Measurements from ENCODE around the gene SGCD. TPM values are rescaled to one million over a fixed set of nuclear protein-coding genes. Genes with fewer than 3 reads are reported as not detected.
A peak's percentile ranks its signal among the peaks of the same experiment; 100 is the strongest.

SGCD gene
- total and polyA plus RNA-seq, 12 donors: 1.0 to 30.4 (median 9.4) TPM

DNA sequence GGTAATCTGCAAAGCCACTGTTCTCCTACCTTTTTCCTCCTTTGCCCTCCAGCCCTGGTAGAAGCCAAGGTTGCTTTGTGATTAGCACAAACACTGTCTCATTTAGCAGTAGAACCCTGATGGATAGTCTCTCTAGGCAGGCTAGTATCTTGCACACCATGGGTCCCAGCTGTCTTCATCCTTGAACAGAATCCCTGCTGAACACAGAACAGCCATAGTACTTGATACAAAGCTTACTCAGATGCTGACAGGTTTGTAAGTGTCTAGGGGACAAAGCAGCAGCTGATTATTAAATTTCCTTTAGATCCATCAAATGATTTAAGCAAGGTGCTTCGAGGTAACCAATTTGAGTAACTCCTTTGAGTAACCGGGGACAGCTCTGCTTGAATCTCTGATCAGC is 359.4 kb downstream of the SGCD start:
- Histone ChIP-seq H3K9me3 (replicated peaks in 1 of 3) (no peaks in the 10 kb centered on the region), H3K36me3 (replicated peaks in 1 of 2) (no peaks in the 10 kb centered on the region), H3K4me3 (no peak overlapping the region), H3K4me1 (replicated peaks in 1 of 2) (no peaks in the 10 kb centered on the region), H3K27me3 (no peaks in the 10 kb centered on the region), H3K27ac (no peak overlapping the region)
- 55 to 68% (median 64%) methylated on average over 2 of the region's 2 CpGs for WGBS, 4 donors
- TF ChIP-seq, protein P1, sequence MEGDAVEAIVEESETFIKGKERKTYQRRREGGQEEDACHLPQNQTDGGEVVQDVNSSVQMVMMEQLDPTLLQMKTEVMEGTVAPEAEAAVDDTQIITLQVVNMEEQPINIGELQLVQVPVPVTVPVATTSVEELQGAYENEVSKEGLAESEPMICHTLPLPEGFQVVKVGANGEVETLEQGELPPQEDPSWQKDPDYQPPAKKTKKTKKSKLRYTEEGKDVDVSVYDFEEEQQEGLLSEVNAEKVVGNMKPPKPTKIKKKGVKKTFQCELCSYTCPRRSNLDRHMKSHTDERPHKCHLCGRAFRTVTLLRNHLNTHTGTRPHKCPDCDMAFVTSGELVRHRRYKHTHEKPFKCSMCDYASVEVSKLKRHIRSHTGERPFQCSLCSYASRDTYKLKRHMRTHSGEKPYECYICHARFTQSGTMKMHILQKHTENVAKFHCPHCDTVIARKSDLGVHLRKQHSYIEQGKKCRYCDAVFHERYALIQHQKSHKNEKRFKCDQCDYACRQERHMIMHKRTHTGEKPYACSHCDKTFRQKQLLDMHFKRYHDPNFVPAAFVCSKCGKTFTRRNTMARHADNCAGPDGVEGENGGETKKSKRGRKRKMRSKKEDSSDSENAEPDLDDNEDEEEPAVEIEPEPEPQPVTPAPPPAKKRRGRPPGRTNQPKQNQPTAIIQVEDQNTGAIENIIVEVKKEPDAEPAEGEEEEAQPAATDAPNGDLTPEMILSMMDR (IDR thresholded peaks at IDR 0.05): no peak
- TF ChIP-seq POLR2A (IDR thresholded peaks at IDR 0.05): no peak
- intact Hi-C loops (cut with DNase I): no loop called here
- DNase-seq: no peak

DNA sequence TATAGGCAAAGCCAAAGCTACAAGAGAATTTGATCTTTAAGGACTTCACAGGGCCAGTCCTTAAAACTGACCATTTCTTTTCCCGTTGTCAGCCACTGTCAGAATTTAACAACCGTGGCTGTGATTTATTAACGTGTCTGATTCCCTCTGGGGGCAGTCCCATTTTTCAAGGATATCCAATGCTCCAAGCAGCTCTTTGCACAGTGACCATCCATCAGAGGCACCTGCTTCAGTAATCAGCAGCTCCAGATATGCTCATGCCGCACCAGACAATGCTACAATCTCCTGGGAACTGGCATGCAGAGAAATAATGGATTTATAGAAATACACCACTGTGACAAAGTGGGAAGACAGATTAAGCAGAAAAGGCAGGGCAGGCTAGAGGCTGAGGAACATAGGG is 359.8 kb downstream of the SGCD start:
- H3K36me3 ChIP-seq (replicated peaks in 1 of 2): no peaks in the 10 kb centered on the region
- no peak overlapping the region for H3K4me3 ChIP-seq
- H3K27ac ChIP-seq: no peak overlapping the region
- intact Hi-C loops (cut with DNase I): no loop called here
- no peaks in the 10 kb centered on the region for H3K9me3 ChIP-seq (replicated peaks in 1 of 3)
- no peaks in the 10 kb centered on the region for H3K27me3 ChIP-seq
- TF ChIP-seq, protein P1 (IDR thresholded peaks at IDR 0.05): no peak
- no peak for TF ChIP-seq POLR2A (IDR thresholded peaks at IDR 0.05)
- peak in 1 of 7 donors; percentile 0 for DNase-seq
- no peaks in the 10 kb centered on the region for H3K4me1 ChIP-seq (replicated peaks in 1 of 2)
- 21 to 32% (median 27%) methylated on average over 4 of the region's 4 CpGs for WGBS, 4 donors

DNA sequence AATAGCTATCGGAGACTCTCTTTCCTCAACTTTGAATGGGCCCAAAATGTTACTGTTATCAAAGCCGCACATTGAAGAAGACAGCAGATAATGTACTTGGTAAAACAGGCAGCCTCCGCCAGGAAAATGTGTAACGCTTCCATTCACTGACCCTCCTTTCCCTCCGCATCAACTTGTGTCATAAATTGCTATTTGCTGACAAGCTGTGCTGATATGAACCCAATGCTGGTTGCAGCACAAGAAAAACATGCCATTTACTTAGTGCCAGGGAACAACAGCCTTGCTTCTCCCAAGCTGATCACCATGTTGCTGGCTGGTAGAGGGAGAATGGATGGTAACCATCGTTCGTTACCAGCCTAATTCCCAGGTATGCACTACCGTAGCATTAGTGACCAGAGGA is 360.6 kb downstream of the SGCD start:
- TF ChIP-seq, protein P1 (IDR thresholded peaks at IDR 0.05): no peak
- no peak for TF ChIP-seq POLR2A (IDR thresholded peaks at IDR 0.05)
- no peaks in the 10 kb centered on the region for H3K4me1 ChIP-seq (replicated peaks in 1 of 2)
- no peaks in the 10 kb centered on the region for H3K36me3 ChIP-seq (replicated peaks in 1 of 2)
- no peaks in the 10 kb centered on the region for H3K27me3 ChIP-seq
- no peaks in the 10 kb centered on the region for H3K9me3 ChIP-seq (replicated peaks in 1 of 3)
- WGBS, 4 donors: 74 to 83% (median 75%) methylated on average over 8 of the region's 8 CpGs
- no peak overlapping the region for H3K27ac ChIP-seq
- intact Hi-C loops (cut with DNase I): no loop called here
- no peak overlapping the region for H3K4me3 ChIP-seq
- no peak for DNase-seq

DNA sequence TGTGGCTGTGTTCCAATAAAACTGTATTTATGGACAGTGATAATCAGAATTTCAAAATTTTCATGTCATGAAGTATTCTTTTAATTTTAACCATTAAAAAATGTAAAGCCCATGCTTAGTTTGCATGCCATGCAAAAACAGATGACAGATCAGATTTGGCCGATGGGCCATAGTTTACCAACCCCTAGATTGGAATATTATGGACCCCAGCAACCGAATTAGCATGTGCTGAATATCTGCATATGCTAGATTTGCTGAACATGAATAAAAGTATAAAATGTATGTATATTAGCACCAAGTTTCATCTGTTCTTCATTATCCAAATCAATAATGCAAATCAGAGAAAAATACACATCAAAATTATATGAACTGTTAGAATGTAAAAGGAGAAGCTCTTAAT is 364.6 kb downstream of the SGCD start:
- no peaks in the 10 kb centered on the region for H3K36me3 ChIP-seq (replicated peaks in 1 of 2)
- no peaks in the 10 kb centered on the region for H3K4me1 ChIP-seq (replicated peaks in 1 of 2)
- no peak overlapping the region for H3K4me3 ChIP-seq
- no peak for TF ChIP-seq POLR2A (IDR thresholded peaks at IDR 0.05)
- TF ChIP-seq, protein P1 (IDR thresholded peaks at IDR 0.05): no peak
- no peak overlapping the region for H3K27ac ChIP-seq
- intact Hi-C loops (cut with DNase I): no loop called here
- H3K27me3 ChIP-seq: no peaks in the 10 kb centered on the region
- WGBS, 4 donors: 87 to 91% (median 90%) methylated on average over 2 of the region's 2 CpGs
- H3K9me3 ChIP-seq (replicated peaks in 1 of 3): no peaks in the 10 kb centered on the region
- no peak for DNase-seq
